ENCODE results near the gene DAP. TPM values are rescaled to one million over a fixed set of nuclear protein-coding genes. Genes with fewer than 3 reads are reported as not detected.
A peak's percentile ranks its signal among the peaks of the same experiment; 100 is the strongest.

DAP gene
- total RNA-seq, 4 donors from 2014 or later, result 2.4 to 11.7 (median 3.6) TPM

- in situ Hi-C loops (cut with MboI; ENCODE audit: low sequenced_read_pairs in 4 of 4) (no loop called here), intact Hi-C loops (cut with DNase I; ENCODE audit: low total_unique reads) (no loop called here)
- peaks cover 0 to 2% of the 10 kb centered on the region in 2 donors for H3K4me1 ChIP-seq
- DNase-seq (no peak), ATAC-seq (no peak)
- H3K4me3 ChIP-seq, result no peak overlapping the region
- no peaks in the 10 kb centered on the region for H3K36me3 ChIP-seq
- H3K27me3 ChIP-seq, result no peaks in the 10 kb centered on the region
- TF ChIP-seq CTCF (IDR thresholded peaks at IDR 0.05 in 4 of 5, conservative IDR thresholded peaks at IDR 0.05 in 1 of 5) (no peak), POLR2A (IDR thresholded peaks at IDR 0.05) (no peak)
- no peaks in the 10 kb centered on the region for H3K9me3 ChIP-seq
- H3K27ac ChIP-seq, result no peak overlapping the region
Observed at GRCh38 chr5:10705747-10706146, 55.3 kb downstream of the DAP start.

GRCh38 chr5:10704949-10705621 lies 55.9 kb downstream of the DAP start:
- H3K9me3 ChIP-seq, result no peaks in the 10 kb centered on the region
- no peak overlapping the region for H3K27ac ChIP-seq
- in situ Hi-C loops (cut with MboI; ENCODE audit: low sequenced_read_pairs in 4 of 4), result no loop called here
- intact Hi-C loops (cut with DNase I; ENCODE audit: low total_unique reads), result no loop called here
- no peak for TF ChIP-seq POLR2A (IDR thresholded peaks at IDR 0.05)
- TF ChIP-seq CTCF (IDR thresholded peaks at IDR 0.05 in 4 of 5, conservative IDR thresholded peaks at IDR 0.05 in 1 of 5), result no peak
- H3K27me3 ChIP-seq, result no peaks in the 10 kb centered on the region
- peaks cover 0 to 2% of the 10 kb centered on the region in 2 donors for H3K4me1 ChIP-seq
- no peak overlapping the region for H3K4me3 ChIP-seq
- no peaks in the 10 kb centered on the region for H3K36me3 ChIP-seq
- DNase-seq (no peak), ATAC-seq (peak in 1 of 2 donors; percentile 24)

- ATAC-seq, result no peak
- no peak overlapping the region for H3K27ac ChIP-seq
Observed at GRCh38 chr5:10703676-10704075, 57.4 kb downstream of the DAP start.

DNA sequence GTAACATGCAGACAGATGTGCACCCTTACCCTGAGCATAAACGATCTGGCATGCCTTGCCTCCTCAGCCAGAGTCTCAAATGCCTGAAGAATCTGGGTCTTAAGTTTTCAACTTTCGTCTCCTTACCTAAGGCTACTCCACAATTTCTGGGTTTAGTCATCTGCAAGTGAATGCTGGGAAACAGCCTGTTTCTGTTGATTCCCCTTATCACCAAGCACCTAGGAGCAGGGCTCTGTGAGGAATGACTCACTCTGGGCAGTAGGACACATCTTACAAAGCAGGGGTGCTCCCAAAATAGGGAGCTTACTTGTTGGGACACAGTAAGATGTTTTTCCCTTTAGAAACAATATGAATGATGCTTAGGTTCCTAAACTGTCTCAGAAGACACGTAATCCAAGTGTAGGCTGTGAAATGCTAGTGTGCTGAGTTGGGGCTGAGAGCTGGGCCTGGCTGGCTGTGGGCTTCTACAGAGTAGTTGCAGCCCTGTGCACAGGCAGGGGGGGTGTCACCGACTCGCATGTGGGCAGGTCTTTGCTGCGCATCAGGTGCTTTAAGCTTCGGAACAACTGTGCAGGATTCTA lies 58.0 kb downstream of the DAP start:
- H3K4me1 ChIP-seq, result peaks cover 0 to 2% of the 10 kb centered on the region in 2 donors
- no peak for TF ChIP-seq POLR2A (IDR thresholded peaks at IDR 0.05)
- TF ChIP-seq CTCF (IDR thresholded peaks at IDR 0.05 in 4 of 5, conservative IDR thresholded peaks at IDR 0.05 in 1 of 5), result no peak
- intact Hi-C loops (cut with DNase I; ENCODE audit: low total_unique reads), result no loop called here
- no peaks in the 10 kb centered on the region for H3K9me3 ChIP-seq
- no peaks in the 10 kb centered on the region for H3K27me3 ChIP-seq
- in situ Hi-C loops (cut with MboI; ENCODE audit: low sequenced_read_pairs in 4 of 4), result no loop called here
- no peak overlapping the region for H3K27ac ChIP-seq
- ATAC-seq (no peak), DNase-seq (no peak)
- no peak overlapping the region for H3K4me3 ChIP-seq
- no peaks in the 10 kb centered on the region for H3K36me3 ChIP-seq

More at GRCh38 chr5:10703676-10704075, 57.4 kb downstream of the DAP start:
- Histone ChIP-seq H3K36me3 (no peaks in the 10 kb centered on the region), H3K27me3 (no peaks in the 10 kb centered on the region), H3K9me3 (no peaks in the 10 kb centered on the region), H3K4me3 (no peak overlapping the region), H3K4me1 (peaks cover 0 to 2% of the 10 kb centered on the region in 2 donors)
- in situ Hi-C loops (cut with MboI; ENCODE audit: low sequenced_read_pairs in 4 of 4), result no loop called here
- intact Hi-C loops (cut with DNase I; ENCODE audit: low total_unique reads), result no loop called here
- DNase-seq, result no peak
- TF ChIP-seq CTCF (IDR thresholded peaks at IDR 0.05 in 4 of 5, conservative IDR thresholded peaks at IDR 0.05 in 1 of 5) (no peak), POLR2A (IDR thresholded peaks at IDR 0.05) (no peak)
